Stimulated activated CD4-positive, alpha-beta T cell treated with anti-CD3 and anti-CD28 coated beads, TNF-alpha, amount 100 ng/mL, for 4 hours (primary cell): Measurements from ENCODE around the gene ZNF581.
A peak's percentile ranks its signal among the peaks of the same experiment; 100 is the strongest.

Source experiments
- DNase-seq, 3 experiments: peaks; one replicate each; pipeline ENCODE4 v3.0.0-alpha.2; 2020; ENCODE audit warnings: low read depth in 3 of 3

Gene ZNF581, protein sequence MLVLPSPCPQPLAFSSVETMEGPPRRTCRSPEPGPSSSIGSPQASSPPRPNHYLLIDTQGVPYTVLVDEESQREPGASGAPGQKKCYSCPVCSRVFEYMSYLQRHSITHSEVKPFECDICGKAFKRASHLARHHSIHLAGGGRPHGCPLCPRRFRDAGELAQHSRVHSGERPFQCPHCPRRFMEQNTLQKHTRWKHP

DNA sequence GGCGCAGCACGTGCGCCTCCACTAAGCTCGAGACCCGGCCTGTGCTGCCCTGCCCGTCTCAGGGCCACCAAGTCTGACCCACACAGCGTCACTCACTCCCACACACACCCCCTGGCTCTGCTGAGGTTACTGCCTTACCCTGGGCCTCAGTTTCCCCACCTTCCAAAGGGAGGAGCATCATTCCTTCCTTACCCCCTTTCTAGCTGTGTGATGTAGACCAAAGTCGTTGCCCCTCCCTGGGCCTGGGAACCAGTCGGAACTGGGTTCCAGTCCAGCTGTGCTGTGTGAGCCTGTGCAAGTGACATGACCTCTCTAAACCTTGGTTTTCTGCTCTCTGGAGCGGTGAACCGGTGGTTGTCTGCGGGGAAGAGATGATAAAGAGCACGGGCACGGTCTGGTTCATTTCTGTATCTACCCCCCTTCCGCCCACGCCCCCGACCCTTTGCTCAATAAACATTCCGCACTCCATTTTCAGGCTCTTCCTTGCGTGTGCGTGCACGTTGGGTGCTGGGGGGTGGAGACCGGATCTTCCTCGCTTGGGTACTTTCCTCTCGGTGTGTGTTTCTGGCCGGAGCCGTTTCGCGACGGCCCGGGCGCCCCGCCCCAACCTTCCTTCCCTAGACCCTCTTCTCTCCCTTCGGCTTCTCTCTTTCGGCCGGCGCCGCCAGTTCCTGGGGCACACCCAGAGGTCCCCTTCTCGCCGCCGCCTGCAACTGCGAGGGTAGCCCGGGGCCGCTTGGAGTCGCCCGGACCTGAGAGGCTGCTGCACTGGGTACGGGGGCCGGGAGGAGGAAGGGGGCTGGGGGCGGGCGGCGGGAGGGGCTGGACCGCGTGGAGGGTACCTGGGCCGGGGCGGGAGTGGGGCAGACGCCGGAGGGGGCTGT is at the start of gene ZNF581:
ZNF581 (plus strand) TSS at position 647 of the 884 bp plus-strand sequence. CDS start 923 bp downstream, outside the sequence.
- peak in 2 of 3 experiments; percentile 64 to 75 for DNase-seq

- no peak for DNase-seq
These were observed 48.4 kb upstream of the ZNF581 start for GRCh38 chr19:55594996-55595545.

GRCh38 chr19:55596304-55596703 is 47.1 kb upstream of the ZNF581 start:
- DNase-seq, result no peak

GRCh38 chr19:55597501-55597921 is 45.9 kb upstream of the ZNF581 start:
- DNase-seq, result no peak

DNA sequence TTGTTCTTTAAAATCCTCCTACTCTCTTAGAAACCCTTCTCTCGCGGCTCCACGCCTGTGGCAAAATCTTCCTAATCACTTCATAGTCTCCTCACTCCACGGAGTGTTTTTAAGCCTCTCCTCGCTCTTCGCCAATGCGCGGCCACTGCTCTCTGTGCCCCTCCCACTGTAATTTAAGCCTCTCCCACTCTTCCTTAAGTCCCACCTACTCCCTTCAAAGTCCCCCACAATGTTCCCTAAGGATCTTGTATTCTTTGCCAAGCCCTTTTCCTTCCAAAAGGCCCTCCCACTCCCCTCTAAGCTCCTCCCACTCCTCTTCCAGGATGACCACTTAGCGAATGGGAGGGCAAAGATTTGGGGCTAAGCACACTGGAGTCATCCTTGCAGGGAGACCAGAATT is 45.4 kb upstream of the ZNF581 start:
- DNase-seq, result no peak

DNA sequence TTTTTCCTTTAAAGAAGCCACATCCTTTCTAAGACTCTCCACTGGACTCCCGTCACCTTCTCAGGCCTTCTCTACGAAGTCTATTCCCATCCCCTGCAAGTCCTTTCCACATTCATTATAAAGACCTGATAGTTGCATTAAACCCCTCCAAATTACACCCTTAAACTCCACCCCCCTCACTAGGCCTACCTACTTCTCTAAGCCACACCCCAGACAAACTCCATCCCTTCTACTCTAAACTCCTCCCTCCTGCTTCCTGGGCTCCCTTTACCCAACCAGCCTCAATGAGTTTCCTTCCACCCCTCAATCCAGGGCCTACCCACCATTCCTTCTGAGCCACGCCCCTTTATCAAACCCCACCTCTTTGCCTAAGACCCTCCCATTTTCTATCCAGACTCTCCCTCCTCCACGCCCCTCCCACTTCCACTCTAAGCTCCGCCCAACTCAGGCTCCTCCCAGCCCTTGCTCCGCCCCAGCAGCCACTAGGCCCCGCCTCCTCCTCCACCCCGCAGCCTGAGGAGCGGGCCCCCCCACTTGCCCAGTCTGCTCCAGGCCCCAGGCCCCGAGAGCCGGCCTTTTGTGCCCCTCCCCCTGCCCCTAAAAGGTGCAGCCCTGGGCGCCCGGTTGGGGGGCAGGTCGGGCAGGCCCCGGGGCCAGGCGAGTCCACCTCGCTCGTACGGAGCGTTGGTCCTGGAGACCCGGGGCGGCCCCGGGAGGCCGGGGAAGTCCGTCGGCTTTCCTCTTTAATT is 44.6 kb upstream of the ZNF581 start:
- DNase-seq, result peak; percentile 84 to 91 (median 90)

DNA sequence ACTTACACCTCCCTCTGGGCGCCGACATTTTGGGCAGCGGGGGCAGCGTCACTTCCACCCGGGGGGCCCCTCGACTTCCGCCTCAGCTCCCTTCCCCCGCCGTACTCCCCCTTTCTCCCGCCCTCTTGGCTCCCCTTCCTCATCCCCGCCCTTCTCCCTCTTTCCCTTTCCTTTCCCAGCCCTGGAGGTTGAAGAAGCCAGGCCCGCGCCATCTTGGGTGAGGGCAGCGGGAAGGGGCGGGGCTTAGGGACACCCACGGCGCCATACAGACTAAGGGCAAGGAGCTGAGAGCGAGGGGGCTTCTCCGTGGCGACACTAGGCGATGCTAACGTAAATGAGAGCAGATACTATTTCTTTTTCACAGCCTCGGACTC is 44.0 kb upstream of the ZNF581 start, which contains the start of gene FIZ1:
FIZ1 (minus strand) TSS at position 50 of the 374 bp plus-strand sequence. CDS start 1,652 bp downstream, outside the sequence.
- DNase-seq, result peak; percentile 92 to 95 (median 92)

- peak; percentile 75 to 79 (median 76) for DNase-seq
These were observed 43.4 kb upstream of the ZNF581 start, which contains the start of gene ZNF524 for GRCh38 chr19:55599842-55600661. ZNF524 (plus strand) TSS chr19:55600288; CDS start chr19:55602113, 1,825 bp downstream.

DNA sequence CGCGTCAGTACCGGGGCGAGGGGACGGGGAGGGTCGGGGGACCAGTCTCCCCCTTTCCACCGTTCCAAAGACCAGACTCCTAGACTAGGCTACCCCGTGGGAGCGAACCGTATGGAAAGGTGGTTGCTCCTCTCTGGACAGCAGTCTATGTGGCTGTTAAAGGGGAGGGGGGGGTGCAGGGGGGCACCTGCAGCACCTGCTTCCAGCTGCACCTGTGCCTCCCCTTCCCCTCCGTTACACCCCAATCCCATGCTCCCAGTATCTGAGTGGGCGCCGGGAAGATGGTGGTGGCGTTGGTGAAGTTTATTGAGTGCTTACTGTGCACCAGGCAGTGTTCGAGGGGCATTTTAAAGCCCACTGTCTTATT is 42.8 kb upstream of the ZNF581 start:
- no peak for DNase-seq

DNA sequence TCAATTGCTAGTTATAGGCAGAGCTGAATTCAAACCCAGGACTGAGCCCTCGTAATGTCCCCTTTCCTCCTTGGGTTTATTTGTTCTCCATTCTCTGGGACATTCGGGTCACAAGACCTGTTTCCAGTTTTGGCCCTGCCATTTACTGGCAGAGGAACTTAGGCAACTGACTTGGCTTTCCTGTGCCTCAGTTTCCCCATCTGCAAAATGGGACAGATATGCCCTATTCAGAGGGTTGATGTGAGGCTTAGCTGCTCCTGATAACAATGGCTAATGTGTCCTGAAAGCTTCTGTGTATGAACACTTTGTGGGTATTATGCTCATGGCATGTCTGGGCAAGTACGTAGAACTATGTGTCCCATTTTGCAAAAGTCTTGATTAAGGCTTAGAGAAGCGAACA is 42.4 kb upstream of the ZNF581 start:
- no peak for DNase-seq

GRCh38 chr19:55602104-55603001 is 41.1 kb upstream of the ZNF581 start:
- DNase-seq, result no peak

DNA sequence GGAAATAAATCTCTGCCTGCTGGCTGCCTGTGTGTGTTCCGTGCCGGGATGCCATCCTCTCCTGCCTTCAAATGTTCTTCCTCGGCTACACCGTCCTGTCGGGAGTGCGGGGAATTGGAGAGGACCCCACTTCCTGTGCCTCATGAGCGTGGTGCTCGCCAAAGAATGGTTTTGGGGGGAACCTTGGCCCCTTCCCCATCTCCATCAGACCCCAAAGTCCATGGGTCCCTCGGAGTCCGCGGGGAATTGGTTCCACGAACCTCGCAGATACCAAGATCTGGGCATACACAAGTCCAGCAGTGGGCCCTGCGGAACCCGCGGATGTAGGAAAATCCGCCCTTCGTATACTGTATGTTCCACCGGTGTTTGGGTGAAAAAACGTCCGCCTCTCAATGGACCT is 40.3 kb upstream of the ZNF581 start:
- DNase-seq, result no peak

- DNase-seq, result no peak
These were observed 39.7 kb upstream of the ZNF581 start for GRCh38 chr19:55603581-55604292.

DNA sequence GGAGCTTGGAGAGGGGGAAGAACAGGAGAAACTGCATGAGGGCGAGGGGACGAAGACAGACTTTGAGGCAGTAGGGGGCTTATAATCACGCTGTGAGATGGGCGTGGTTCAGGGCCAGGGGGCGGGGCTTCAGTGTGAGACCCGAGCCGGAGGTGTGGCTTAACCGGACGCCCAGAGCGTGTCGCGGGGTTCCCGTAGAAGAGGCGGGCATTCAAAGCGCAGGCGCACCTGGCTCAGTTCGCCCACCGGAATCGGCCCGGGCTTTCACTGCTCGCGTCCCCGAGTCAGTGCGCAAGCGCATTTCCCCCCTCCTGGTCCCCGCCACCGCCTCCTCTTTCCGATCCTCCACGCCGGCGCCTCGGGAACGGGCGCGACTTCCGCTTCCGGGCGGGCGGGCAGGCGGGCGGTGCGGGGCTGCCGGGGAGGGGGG is 38.2 kb upstream of the ZNF581 start:
- DNase-seq, result peak; percentile 98 to 99 (median 99)

DNA sequence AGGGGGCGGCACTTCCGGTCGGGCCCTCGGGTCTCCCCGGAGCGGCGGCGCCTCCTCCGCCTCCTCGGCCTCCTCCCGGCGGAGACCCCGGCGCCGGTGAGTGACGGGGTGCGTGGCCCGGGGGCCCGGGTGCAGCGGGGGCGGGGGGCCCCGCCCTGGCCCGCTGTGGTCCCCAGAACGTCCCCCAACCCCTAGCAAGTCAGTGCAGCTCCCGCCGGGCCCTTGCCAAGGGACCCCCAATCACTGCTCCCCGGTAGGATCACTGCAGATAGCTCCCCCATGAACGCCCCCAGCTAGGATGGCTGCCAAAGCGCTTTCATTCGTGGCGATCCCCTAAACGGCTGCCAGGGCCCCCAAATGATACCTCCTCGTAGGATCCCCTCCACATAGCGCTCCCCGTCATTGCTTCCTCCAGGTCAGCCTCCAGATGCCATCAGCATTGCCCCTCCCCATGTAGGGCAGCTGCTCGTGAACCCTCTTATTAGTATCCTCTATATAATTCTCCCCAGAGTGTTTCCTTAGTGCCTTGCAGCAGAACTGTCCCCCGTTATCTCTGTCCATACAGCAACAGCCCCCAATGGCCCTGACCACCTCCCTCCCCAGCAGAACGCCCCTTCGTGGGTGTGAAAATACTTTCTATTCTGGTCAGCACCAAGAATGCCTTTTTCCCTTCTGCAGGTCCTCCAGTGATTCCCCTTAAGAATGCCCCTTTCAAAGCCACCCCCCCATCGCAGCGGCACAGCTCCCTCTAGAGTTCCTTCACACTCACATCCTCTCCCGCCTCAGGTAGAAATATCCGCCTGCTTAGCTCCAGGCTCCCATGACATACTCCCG is 37.6 kb upstream of the ZNF581 start, which contains the start of gene ZNF865:
ZNF865 (plus strand) TSS at position 11 of the 834 bp plus-strand sequence. CDS start 7,972 bp downstream, outside the sequence.
- DNase-seq, result peak in 2 of 3 experiments; percentile 43 to 50

- no peak for DNase-seq
These were observed 37.0 kb upstream of the ZNF581 start for GRCh38 chr19:55606471-55606787.

- DNase-seq, result no peak
These were observed 36.6 kb upstream of the ZNF581 start for GRCh38 chr19:55606817-55607216.

DNA sequence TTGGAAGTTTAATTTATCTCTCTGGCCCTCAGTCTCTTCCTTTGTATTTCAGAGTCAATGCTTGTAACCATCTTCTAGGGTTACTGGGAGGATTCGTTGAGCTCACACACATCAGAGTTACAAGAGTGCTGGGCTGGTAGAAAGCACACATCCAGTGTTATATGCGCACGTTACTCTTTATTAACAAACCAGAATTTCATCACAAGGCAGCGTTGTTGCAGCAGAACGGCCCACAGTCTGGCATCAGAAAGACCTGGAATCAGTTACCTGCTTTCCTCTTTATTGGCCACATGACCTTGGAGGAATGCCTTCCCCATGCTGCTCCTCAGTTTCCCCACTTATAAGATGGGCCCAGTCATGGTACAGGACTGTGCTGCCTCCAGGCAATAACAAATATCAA is 34.1 kb upstream of the ZNF581 start:
- DNase-seq, result no peak
